ENCODE data around the gene DAND5.
"Not testable (repeated sequence)": the region's sequence is repeated elsewhere in the genome, so short reads cannot be mapped to it uniquely, and the experiment has no call there.

Gene DAND5

DNA sequence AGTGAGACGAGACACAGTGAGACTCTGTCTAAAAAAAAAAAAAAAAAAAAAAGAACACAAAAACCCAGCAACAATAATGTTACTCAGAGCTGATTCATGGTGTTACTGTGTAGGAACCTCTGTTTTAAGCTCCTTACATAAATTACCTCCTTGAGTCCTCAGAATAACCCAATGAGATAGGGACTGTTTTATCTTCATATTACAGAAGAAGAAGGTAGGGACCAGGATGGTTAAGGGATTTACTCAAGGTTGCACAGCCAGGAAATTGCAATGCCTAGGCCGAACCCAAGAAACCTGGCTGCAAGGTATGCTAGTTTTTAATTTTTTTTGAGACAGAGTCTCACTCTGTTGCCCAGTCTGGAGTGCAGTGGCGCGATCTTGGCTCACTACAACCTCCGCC, 1.5 kb upstream of the DAND5 start:
- FAIRE-seq, result no peak

DNA sequence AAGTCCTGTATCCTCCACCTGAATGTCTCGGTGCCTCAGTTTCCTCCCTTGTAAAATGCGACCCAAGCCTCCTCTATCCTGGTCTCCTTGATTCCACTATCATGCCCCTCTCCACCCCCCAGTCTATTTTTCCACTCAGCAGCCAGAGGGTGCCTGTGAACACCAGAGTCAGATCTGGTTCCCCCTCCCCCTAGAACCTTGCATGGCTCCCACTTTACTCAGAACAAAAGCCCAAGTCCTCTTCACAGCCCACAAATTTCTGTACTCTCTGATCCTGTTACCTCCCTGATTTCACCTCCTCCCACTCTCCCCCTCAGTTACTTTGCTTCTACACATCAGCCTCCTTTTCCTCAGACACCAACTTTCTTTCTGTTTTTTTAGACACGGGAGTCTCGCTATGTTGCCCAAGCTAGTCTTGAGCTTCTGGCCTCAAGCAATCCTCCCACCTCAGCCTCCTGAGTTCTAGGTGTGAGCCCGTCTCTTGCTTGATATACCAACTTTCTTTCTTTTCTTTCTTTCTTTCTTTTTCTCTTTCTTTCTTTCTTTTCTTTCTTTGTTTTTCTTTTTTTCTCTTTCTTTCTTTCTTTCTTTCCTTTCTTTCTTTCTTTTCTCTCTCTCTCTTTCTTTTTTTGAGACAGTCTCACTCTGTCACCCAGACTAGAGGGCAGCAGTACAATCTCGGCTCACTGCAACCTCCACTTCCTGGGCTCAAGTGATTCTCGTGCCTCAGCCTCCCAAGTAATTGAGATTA, 869 bp downstream of the DAND5 start:
- no peak for FAIRE-seq

DNA sequence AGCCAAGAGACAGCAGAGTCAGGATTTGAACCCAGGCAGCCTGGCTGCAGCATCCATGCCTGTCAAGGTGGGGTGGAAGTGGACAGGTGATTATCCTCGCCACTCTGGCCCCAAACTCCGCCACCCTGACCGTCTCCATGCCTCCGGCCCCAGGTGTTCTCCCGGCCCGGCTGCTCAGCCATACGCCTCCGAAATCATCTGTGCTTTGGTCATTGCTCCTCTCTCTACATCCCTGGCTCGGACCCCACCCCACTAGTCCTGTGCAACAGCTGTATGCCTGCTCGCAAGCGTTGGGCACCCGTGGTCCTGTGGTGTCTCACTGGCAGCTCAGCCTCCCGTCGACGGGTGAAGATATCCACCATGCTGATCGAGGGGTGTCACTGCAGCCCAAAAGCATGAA, 3.9 kb downstream of the DAND5 start:
- FAIRE-seq, result no peak

DNA sequence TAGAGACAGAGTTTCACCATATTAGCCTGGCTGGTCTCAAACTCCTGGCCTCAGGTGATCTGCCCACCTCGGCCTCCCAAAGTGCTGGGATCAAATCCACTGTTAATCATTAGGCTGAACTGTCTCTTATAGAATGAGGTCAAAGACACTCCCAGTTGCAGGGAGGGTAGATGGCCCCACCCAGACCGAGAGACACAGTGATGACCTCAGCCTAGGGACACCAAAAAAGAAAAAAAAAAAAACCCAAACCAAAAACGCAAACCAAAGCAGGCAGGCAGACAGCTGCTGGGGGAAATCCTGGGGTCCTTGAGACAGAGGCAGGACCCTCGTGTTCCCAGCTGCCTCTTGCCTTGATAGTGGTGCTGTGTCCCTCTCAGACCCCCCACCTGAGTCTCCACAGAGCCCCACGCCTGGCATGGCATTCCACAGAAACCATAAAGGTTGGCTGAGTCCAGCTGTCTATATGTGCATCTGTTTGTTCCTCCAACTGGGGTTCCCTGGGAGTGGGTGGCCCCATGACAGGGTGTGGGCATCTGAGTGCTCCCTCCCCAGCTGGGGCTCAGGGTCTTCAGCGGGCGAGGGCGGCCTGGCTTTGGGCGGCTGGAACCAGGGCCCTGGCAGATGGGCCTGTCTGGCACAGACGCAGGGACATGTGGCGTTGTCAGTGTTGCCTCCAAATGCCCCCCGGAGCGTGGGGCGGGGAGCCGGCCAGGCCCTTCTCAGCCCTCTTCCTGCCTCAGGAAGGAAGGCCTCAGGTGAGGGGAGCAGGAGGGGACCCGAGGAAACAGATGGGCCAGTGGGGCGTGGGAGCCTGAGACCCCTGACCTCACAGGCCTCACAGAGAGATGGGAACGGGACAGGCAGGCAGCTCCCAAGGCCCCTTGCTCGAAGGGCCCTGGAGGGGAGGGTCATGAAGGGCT, 5.2 kb downstream of the DAND5 start:
- FAIRE-seq, result no peak

DNA sequence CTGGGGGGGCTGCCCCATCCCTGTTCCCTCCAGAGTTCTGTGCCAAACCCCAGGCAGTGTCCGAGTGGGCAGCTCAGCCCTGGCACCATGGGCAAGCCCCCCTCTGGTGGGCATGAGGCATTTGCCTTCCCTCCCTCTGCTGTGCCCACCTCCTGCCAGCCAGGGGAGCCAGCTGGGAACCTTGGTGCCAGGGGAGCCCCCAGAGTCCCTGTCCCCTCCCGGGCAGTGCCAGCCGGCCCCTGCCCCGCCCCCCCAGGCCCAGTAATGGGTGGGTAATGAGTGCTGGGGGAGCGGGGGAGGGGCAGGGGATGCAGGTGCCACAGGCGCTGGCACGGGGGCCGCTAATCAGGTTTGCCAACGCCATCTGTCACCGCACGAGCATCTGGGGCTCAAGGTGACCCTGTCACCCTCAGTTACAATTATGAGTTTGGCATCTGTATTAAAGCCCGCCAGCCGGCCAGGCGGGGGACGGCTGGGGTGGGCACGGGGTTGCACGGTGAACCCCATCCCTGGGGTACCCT, 5.9 kb downstream of the DAND5 start:
- no peak for FAIRE-seq

DNA sequence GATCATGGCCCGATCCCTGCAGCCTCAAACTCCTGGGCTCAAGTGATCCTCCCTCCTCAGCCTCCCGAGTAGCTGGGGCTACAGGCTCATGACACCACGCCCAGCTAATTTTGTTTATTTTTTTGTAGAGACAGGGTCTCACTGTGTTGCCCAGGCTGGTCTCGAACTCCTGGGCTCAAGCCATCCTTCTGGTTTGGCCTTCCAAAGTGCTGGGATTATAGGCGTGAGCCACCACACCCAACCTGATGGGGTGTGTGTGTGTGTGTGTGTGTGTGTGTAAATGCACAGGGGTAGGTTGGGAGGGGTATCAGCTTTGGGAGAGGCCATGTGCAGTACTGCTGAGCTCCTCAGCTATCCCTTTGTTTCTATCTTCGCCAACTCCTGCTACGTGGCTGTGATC, 6.7 kb downstream of the DAND5 start:
- not testable (repeated sequence) for FAIRE-seq

DNA sequence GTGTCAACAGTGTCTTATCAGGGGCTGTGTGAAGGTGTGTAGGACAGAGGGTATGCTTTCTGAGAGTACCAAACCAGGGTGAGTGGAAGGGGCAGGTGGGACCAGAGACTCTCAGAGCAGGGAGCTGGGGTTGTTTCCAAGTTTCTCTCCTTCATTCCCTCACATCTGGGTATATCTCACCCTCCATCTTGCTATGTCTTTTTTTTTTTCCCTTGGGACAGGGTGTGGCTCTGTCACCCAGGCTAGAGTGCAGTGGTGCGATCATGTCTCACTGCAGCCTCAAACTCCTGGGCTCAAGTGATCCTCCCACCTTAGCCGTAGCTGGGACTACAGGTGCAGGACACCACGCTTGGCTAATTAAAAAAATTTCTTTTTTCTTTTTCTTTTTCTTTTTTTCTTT, 10.6 kb downstream of the DAND5 start:
- no peak for FAIRE-seq

DNA sequence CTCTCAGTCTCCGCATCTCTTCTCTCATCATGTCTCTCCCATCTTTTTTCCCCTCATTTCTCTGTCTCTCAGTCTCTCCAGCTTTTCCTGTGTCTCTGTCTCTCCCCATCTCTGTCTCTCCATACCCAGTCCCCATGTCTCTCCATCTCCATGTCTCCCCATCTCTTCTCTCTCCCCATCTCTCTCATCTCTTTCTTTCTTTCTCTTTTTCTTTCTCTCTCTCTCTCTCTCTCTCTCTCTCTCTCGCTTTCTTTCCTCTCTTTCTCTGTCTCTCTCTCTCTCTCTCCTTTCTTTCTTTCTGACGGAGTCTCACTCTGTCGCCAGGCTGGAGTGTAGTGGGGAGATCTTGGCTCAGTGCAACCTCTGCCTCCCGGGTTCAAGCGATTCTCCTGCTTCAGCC, 13.3 kb downstream of the DAND5 start:
- no peak for FAIRE-seq

DNA sequence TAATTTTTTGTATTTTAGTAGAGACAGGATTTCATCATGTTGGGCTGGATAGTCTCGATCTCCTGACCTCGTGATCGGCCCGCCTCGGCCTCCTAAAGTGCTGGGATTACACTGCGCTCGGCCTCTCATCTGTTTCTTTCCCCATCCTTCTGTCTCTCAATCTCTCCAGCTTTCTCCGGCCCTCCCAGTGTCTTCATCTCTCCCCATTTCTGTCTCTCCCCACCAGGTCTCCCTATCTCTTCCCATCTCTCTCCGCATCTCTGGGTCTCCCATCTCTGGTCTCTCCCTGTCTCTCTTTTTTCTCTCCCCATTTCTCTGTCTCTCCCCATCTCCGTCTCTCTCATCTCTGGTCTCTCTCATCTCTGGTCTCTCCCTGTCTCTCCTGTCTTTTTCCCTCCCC, 13.7 kb downstream of the DAND5 start:
- no peak for FAIRE-seq

DNA sequence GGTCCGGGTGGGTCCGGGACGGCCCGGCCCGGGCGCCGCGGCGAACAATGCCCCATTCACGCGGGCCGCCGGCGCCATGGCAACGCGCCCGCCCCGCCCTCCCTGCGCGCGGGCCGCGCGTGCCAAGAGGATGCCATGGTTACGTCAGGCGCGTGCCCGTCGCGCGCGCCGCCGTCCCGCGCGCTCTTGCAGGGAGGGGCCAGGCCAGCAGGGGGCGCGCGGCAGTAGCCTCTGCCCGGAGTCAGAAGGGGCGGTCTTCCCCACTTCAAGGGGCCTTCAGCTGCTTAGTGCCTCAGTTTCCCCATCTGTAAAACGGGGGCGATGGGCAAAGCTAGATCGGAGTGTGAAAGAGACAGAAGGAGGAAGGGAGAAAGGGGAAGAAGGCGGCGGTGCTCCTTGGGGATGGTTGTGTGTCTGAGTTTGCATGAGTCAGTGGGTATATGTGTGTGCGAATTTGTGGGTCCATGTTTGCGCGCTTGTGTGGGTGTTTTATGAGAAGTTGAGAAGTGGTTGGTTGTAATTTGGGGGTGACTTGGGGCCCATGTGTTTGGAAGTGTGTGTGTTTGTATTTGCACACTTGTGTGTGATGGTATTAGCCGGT, 14.3 kb downstream of the DAND5 start:
- FAIRE-seq, result no peak

DNA sequence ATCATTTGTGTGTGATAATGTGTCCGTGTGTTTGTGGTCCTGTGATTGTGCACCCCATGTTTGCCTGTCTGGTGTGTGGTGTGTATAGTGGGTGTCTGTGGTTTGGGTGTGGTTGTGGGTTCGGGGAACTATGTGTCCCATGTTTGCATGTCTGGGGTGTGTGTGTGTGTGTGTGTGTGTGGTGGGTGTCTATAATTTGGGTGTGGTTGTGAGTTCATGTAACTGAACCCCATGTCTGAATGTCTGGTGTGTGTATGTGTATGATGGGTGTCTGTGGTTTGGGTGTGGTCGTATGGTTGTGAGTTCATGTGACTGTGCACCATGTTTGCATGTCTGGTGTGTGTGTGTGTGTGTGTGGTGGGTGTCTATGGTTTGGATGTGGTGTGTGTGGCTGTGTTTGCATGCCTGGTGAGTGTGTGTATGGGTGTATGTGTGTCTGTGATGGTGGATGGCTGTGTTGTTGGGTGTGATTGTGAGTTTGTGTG, 14.8 kb downstream of the DAND5 start:
- FAIRE-seq, result no peak

DNA sequence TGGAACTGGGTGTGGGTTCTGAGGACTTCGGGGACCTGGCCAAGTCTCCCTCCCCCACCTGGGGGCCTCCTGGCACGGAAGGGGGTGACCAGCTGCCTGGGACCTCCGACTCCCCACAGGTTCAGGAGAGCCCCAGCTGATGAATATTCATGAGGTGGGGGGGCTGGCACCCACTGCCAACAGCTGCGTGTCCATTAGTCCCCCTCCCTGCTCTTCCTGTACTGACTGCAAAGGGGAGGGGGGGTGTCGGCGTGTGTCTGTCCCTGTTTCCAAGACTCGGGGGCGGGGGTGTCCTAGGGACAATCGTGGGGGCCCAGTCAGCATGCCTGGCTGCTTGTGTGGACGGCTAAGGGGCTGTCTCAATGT, 15.3 kb downstream of the DAND5 start:
- FAIRE-seq, result no peak

DNA sequence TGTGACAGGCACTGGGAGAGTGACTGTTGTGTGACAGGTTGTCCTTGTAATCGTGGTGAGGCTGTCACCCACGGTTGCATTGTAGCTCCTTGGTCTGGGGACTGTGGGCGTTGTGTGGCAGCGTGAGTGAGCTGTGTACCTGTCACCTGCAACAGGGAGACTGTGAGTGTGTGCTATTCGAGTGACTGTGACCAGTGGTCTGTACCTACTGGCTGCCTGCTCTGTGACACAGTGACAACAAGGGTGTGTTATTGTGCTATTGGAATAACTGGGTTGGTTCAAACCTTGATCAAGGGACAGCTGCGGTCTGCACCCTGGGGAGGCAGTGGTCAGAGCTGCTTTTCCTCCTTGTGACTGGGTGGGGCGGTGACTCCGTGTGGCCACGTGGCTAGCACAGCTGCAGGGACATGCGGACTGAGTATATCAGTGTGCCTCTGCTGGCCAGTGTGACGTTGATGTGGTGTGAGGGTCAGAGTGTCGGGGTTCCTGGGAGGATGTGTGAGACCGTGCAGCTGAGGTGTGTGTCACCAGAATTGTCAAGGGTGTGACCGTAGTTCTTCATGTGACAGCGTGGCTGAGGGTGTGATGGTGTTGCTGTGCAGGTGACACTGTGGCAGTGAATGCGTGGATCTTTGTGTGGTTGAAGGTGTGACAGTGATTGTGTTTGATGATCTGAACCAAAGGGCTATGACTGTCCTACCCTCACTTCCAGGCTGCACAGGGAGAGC, 15.8 kb downstream of the DAND5 start:
- FAIRE-seq, result no peak

DNA sequence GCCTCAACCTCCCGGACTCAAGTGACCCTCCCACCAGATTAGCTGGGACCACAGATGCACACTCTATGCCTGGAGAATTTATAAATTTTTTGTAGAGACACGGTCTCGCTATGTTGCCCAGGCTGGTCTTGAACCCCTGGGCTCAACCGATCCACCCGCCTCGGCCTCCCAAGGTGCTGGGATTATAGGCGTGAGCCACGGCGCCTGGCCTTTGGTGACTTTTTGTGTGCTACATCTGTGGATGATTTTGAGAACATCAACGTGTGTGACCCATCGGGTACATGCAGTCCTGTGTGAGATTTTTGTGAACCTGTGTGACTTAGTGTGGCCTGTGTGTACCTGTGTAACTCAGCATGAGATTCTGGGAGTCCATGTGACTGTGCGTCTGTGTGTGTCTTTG, 17.4 kb downstream of the DAND5 start:
- FAIRE-seq, result no peak

DNA sequence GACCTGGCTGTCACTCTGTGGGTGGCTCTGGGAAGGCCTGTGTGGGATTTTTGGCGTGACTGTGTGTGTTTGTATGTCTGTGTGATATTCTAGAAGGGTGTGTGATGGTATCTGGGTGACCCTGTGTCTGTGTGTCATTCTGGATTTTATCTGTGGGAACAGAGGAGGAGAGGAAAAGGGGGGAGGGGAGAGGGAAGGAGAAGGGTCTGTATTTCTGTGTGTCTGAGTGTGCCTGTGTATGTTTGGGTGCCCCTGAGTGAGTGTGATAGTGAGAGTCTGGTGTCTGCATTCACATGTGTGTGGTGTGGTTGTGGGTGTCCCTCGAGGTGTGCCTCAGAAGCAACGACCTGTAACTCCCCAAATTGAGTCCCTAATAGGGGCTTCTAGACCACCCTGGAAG, 17.8 kb downstream of the DAND5 start:
- no peak for FAIRE-seq

DNA sequence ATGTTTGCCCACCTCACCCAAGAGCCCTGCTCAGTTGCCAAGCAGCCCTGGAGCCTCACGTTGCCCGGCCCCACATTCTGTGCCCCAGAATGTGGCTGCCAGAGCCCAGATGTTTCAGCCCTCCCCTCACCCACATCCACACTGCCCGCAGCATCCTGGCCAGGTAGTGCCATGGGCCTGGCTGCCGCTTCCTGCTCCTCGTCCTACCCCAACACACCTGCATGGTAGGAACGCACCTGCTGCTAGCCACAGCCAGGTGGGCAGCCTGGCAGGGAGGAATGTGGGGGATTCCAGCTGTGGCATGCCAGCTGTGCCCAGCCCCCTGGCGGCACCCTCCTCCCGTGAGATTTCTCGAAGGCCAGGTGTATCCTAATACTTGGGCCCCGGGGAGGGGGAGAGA, 18.4 kb downstream of the DAND5 start:
- no peak for FAIRE-seq

DNA sequence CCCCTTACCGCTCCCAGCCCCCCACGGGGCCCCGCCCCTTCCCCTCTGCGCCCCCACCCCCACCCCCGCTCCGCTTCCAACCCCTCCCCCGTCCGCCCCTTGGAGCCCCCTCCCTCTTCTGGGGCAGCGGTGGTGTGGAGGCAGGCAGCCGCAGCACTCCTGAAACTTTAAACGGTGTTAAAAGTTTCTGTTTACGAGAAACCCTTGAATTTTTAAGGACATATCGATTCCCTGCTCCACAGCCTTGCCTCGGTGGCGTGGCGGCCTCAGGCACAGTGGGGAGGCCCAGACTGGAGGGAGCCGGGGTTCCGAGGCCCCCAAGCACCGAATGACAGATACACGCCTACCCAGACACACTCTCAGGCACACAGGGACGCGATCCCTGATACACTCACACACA, 21.1 kb downstream of the DAND5 start:
- no peak for FAIRE-seq

DNA sequence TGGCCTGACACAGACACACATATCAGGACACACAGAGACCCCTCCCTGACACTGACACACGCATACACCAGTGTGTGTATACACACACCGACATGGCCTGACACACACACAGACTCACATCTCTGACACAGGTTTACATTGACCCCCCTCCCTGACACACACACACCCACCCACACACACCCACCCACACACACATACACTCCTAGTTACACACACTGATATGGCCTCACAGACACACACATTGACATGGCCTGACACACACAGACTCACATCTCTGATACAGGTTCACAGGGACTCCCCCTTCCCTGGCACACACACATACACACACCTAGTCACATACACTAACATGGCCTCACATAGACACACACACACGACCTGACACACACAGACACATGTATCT, 21.5 kb downstream of the DAND5 start:
- FAIRE-seq, result no peak

DNA sequence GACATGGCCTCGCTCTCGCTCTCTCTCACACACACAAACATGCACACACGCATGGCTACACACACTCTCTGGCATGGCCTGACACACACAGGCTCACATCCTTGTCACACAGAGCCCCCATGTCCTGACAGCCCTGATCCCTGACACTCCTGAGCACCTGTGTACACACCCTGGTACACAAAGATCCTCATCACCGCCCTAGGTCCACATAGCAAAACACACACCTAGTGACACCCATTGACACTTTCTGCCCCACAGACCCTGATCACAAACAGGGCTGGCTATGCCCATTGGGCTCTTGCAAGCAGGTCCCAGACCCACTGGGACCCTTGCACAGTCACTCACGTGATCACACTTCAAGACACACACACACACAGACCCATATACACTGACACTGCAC, 21.9 kb downstream of the DAND5 start:
- no peak for FAIRE-seq

DNA sequence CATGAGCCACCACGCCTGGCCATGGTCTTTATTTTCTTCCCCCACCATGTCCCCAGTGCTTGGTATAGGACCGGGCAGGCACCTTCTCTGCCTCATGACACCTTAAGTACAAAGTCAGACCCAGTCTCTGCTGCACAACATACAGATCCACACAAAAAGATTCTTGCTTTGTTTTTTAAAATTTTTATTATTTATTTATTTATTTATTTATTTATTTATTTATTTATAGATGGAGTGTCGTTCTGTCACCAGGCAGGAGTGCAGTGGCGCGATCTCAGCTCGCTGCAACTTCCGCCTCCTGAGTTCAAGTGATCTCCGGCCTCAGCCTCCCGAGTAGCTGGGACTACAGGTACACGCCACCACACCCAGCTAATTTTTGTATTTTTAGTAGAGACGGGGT, 23.4 kb downstream of the DAND5 start:
- no peak for FAIRE-seq

DNA sequence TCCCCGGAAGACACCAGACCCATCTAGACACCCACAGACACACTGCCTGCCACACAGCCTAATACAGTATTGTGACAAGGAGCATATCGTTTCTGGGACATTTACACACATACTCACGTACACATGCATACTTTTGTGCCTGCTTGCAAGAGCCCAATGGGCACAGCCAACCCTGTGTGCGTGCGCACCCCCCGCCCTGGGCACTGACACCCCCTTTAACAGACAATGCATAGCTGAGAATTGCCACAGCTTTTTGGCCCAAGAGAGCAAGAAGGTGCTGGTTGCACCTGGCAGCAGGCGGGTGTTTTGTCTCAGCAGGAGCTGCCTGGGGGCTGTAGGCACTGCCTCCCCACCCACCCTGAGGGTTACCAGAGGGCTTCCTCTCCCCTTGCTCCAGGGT, 24.2 kb downstream of the DAND5 start:
- FAIRE-seq, result no peak

DNA sequence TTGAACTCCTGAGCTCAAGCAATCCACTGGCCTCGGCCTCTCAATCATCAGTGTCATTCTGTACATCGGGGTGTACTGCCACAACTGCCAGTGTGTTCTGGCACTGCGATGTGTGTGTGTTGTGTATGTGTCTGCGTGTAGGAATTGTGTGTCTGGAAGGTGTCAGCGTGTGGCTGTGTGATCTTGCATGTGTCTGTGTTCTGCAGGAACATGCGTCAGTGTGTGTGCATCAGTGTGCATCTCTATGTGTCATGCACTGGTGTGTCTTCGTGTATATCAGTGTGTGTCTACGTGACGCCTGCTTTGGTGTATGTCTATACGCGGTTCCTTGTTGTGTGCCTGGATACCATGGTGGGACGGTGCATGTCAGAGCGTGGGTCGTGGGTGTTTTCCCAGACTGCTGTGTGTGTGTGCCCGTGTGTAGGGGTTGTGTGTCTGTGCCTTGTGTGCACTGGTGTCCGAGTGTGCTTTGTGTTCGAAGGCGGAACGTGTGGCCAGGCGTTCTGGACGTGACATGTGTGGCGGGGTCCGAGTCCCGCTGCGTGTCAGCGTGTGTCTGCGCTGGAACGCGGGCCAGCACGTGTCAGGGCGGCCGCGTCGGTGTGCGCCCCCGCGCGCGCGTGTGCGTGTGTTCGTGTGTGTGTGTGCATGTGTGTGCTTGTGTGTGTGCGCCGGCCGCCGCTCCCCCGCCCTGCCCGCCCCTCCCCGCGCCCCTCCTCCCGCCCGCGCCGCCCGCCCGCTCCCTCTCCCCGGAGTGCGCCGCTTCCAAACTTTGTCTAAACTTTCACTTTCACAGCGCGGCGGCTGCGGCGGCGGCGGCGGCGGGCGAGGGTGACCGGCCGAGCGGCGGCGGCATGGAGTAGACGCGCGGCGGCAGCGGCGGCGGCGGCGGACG, 25.6 kb downstream of the DAND5 start, which contains the start of gene NFIX:
Gene NFIX, plus strand, starts transcription at position 775 of the 895 bp plus-strand sequence. CDS start 363 bp downstream, outside the sequence.
- FAIRE-seq, result no peak

All from TTC549 (cell line).